Measurements from ENCODE around the gene GJB3.

GRCh38 chr1:34770891-34771504 is 10.0 kb upstream of the GJB3 start:
- TF ChIP-seq, protein P1, sequence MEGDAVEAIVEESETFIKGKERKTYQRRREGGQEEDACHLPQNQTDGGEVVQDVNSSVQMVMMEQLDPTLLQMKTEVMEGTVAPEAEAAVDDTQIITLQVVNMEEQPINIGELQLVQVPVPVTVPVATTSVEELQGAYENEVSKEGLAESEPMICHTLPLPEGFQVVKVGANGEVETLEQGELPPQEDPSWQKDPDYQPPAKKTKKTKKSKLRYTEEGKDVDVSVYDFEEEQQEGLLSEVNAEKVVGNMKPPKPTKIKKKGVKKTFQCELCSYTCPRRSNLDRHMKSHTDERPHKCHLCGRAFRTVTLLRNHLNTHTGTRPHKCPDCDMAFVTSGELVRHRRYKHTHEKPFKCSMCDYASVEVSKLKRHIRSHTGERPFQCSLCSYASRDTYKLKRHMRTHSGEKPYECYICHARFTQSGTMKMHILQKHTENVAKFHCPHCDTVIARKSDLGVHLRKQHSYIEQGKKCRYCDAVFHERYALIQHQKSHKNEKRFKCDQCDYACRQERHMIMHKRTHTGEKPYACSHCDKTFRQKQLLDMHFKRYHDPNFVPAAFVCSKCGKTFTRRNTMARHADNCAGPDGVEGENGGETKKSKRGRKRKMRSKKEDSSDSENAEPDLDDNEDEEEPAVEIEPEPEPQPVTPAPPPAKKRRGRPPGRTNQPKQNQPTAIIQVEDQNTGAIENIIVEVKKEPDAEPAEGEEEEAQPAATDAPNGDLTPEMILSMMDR (IDR thresholded peaks at IDR 0.05; ENCODE audit: borderline replicate concordance, extremely low read depth, low read length, poor library complexity, severe bottlenecking): no peak
- TF ChIP-seq EZH2 (IDR thresholded peaks at IDR 0.05; ENCODE audit: borderline replicate concordance, low read depth, low read length, severe bottlenecking): no peak

Data from DND-41 (cell line).